Neural progenitor cell (in vitro differentiated cells): ENCODE data around the gene SPECC1L. TPM values are rescaled to one million over a fixed set of nuclear protein-coding genes. Genes with fewer than 3 reads are reported as not detected.
A peak's percentile ranks its signal among the peaks of the same experiment; 100 is the strongest.

ENCODE experiments used
- DNase-seq: peaks from one replicate; pipeline ENCODE4 v3.0.0-alpha.2; 2016; ENCODE audit warnings: low spot score
- H2AFZ ChIP-seq: fragments of 200-600 bp; sonication (generic); replicated peaks from 2 replicates; pipeline ENCODE4 v1.6.1; 2016; ENCODE audit warnings: antibody characterized with exemption
- H3F3A ChIP-seq: fragments of 200-600 bp; sonication (generic); 2 replicates; pipeline ENCODE4 v1.6.1; 2016; ENCODE audit warnings: antibody characterized with exemption, low read depth
- H3K27ac ChIP-seq: fragments of 200-600 bp; sonication (generic); 2 replicates; pipeline ENCODE4 v1.5.1; 2016; ENCODE audit warnings: mild to moderate bottlenecking
- H3K27me3 ChIP-seq: fragments of 200-600 bp; sonication (generic); 2 replicates; pipeline ENCODE4 v1.6.1; 2016; ENCODE audit warnings: mild to moderate bottlenecking, moderate library complexity
- H3K36me3 ChIP-seq: fragments of 200-600 bp; sonication (generic); 2 replicates; pipeline ENCODE4 v1.5.1; 2016
- H3K4me1 ChIP-seq: fragments of 200-600 bp; sonication (generic); 2 replicates; pipeline ENCODE4 v1.6.1; 2016; ENCODE audit warnings: mixed run types
- H3K4me2 ChIP-seq: fragments of 200-600 bp; sonication (generic); 2 replicates; pipeline ENCODE4 v1.6.1; 2016
- H3K4me3 ChIP-seq: fragments of 200-600 bp; sonication (generic); 2 replicates; pipeline ENCODE4 v1.5.1; 2016
- H3K79me2 ChIP-seq: fragments of 200-600 bp; sonication (generic); 2 replicates; pipeline ENCODE4 v1.6.1; 2016; ENCODE audit warnings: low read depth
- H3K9ac ChIP-seq: fragments of 200-600 bp; sonication (generic); 2 replicates; pipeline ENCODE4 v1.6.1; 2016
- H3K9me3 ChIP-seq: fragments of 200-600 bp; sonication (generic); 2 replicates; pipeline ENCODE4 v1.5.1; 2016; ENCODE audit warnings: low read depth
- H4K20me1 ChIP-seq: fragments of 200-600 bp; sonication (generic); 2 replicates; pipeline ENCODE4 v1.6.1; 2016; ENCODE audit warnings: low read depth
- H3K27ac Mint-ChIP-seq: 3 replicates; pipeline ENCODE4 v1.8.0; 2021; ENCODE audit warnings: mixed read lengths
- H3K27me3 Mint-ChIP-seq: 2 replicates; pipeline ENCODE4 v1.8.0; 2022; ENCODE audit warnings: low read depth, mild to moderate bottlenecking, inconsistent platforms, moderate library complexity, mixed read lengths; ENCODE audit not compliant: insufficient read depth
- H3K36me3 Mint-ChIP-seq: 3 replicates; pipeline ENCODE4 v1.8.0; 2021; ENCODE audit warnings: mixed read lengths
- H3K4me1 Mint-ChIP-seq: 3 replicates; pipeline ENCODE4 v1.8.0; 2021; ENCODE audit warnings: mixed read lengths
- H3K4me3 Mint-ChIP-seq: 3 replicates; pipeline ENCODE4 v1.8.0; 2021; ENCODE audit warnings: mild to moderate bottlenecking, moderate library complexity, mixed read lengths
- H3K9me3 Mint-ChIP-seq: 3 replicates; pipeline ENCODE4 v1.8.0; 2020; ENCODE audit warnings: mixed read lengths
- EZH2 ChIP-seq: fragments of 200-600 bp; sonication (generic); IDR thresholded peaks from 2 replicates; pipeline ENCODE4 v1.6.1; 2017; ENCODE audit warnings: antibody characterized with exemption, mild to moderate bottlenecking, moderate library complexity
- EZH2phosphoT487 ChIP-seq: fragments of 200-600 bp; sonication (generic); IDR thresholded peaks from 2 replicates; pipeline ENCODE4 v1.6.1; 2017; ENCODE audit warnings: antibody characterized with exemption
- total RNA-seq: library from RNA; depleted of rRNA; stranded (reverse); fragments of >200 nt; gene quantifications from 2 replicates; pipeline ENCODE4 v1.2.3, GENCODE V29; 2015; ENCODE audit warnings: low replicate concordance
- TF ChIP-seq, protein P1 (sequence below): fragments of 200-600 bp; sonication (generic); IDR thresholded peaks from 2 replicates; pipeline ENCODE4 v1.5.1; 2017; ENCODE audit warnings: antibody characterized with exemption, mild to moderate bottlenecking

The SPECC1L gene
- total RNA-seq, 1 donor from 2014 or later = 48.9 TPM

- no peaks in the 10 kb centered on the region for H3K79me2 ChIP-seq
- Mint-ChIP-seq H3K27ac (no peak overlapping the region), H3K27me3 (peaks cover 10% of the 10 kb centered on the region), H3K36me3 (no peaks in the 10 kb centered on the region), H3K4me3 (no peak overlapping the region), H3K4me1 (peaks cover 17% of the 10 kb centered on the region), H3K9me3 (no peaks in the 10 kb centered on the region)
- H3K9ac ChIP-seq = no peak overlapping the region
- no peaks in the 10 kb centered on the region for H3K9me3 ChIP-seq
- no peaks in the 10 kb centered on the region for H4K20me1 ChIP-seq
- no peak overlapping the region for H3K4me3 ChIP-seq
- no peak overlapping the region for H2AFZ ChIP-seq
- DNase-seq = no peak
- TF ChIP-seq, protein P1, sequence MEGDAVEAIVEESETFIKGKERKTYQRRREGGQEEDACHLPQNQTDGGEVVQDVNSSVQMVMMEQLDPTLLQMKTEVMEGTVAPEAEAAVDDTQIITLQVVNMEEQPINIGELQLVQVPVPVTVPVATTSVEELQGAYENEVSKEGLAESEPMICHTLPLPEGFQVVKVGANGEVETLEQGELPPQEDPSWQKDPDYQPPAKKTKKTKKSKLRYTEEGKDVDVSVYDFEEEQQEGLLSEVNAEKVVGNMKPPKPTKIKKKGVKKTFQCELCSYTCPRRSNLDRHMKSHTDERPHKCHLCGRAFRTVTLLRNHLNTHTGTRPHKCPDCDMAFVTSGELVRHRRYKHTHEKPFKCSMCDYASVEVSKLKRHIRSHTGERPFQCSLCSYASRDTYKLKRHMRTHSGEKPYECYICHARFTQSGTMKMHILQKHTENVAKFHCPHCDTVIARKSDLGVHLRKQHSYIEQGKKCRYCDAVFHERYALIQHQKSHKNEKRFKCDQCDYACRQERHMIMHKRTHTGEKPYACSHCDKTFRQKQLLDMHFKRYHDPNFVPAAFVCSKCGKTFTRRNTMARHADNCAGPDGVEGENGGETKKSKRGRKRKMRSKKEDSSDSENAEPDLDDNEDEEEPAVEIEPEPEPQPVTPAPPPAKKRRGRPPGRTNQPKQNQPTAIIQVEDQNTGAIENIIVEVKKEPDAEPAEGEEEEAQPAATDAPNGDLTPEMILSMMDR = no peak
- TF ChIP-seq EZH2 = no peak
- no peak for TF ChIP-seq EZH2phosphoT487
- no peaks in the 10 kb centered on the region for H3K27me3 ChIP-seq
- peaks cover 13% of the 10 kb centered on the region for H3K4me1 ChIP-seq
- H3F3A ChIP-seq = peaks cover 7% of the 10 kb centered on the region
- H3K36me3 ChIP-seq = no peaks in the 10 kb centered on the region
- H3K27ac ChIP-seq = no peak overlapping the region
- H3K4me2 ChIP-seq = peak overlapping the region; percentile 19
Measured at GRCh38 chr22:24467340-24467739, 196.7 kb downstream of the SPECC1L start.

Other genes with a start within 250 kb of the SPECC1L start
- gene SUSD2, start 89.3 kb upstream of the SPECC1L start, total RNA-seq = 0.02 and 0.25 TPM in 2 replicates
- not detected in 2 replicates for gene GGT5, start 25.7 kb upstream of the SPECC1L start, total RNA-seq
- gene ADORA2A, start 156.8 kb downstream of the SPECC1L start, total RNA-seq = 0.51 and 5.8 TPM in 2 replicates
- 0.12 and 0.17 TPM in 2 replicates for gene UPB1, start 224.5 kb downstream of the SPECC1L start, total RNA-seq